ENCODE results near the gene FOXJ1. TPM values are rescaled to one million over a fixed set of nuclear protein-coding genes. Genes with fewer than 3 reads are reported as not detected.

Gene FOXJ1
- total RNA-seq, 1 experiment from 2014 or later: 4.0 TPM

- no CpG with 5 or more reads among the region's 10 CpGs for WGBS (ENCODE audit: extremely low coverage, insufficient read length, low lambda C conversion rate)
- Mint-ChIP-seq H3K27ac (no peak overlapping the region), H3K4me1 (peaks cover 14 to 18% of the 10 kb centered on the region in 2 experiments), H3K27me3 (ENCODE audit: low read depth) (no peaks in the 10 kb centered on the region; the same call in 1 of the 2 replicates), H3K36me3 (ENCODE audit: insufficient read depth in 1 of 3, low read depth in 3 of 3) (no peaks in the 10 kb centered on the region), H3K4me3 (no peak overlapping the region), H3K9me3 (no peaks in the 10 kb centered on the region)
- no peak overlapping the region for H2BK20ac ChIP-seq (ENCODE audit: low read depth, low read length, poor library complexity, severe bottlenecking)
- H2BK12ac ChIP-seq (ENCODE audit: insufficient read length, low read depth, low read length): no peak overlapping the region
- H3K4me2 ChIP-seq (ENCODE audit: insufficient read depth, insufficient read length, low read length): no peak overlapping the region
- H4K8ac ChIP-seq (replicated peaks; ENCODE audit: insufficient read length, low read depth, low read length): no peak overlapping the region
- no peak overlapping the region for H4K91ac ChIP-seq (ENCODE audit: insufficient read length, low read depth, low read length)
- H3K9ac ChIP-seq (ENCODE audit: extremely low read depth, insufficient read length, low read length): no peak overlapping the region
- H3K56ac ChIP-seq (ENCODE audit: insufficient read length, low read depth, low read length): no peak overlapping the region
- H3K14ac ChIP-seq (ENCODE audit: insufficient read depth, low read length): no peak overlapping the region; the same call in 1 of the 2 replicates
- no peak overlapping the region for H3K4ac ChIP-seq (ENCODE audit: low read depth, low read length)
- H3K27me3 ChIP-seq (ENCODE audit: insufficient read depth, low read length): no peaks in the 10 kb centered on the region
- no peaks in the 10 kb centered on the region for H4K20me1 ChIP-seq (ENCODE audit: control insufficient read depth, insufficient read depth, insufficient read length)
- H3T11ph ChIP-seq (ENCODE audit: low read length): no peak overlapping the region
- no peaks in the 10 kb centered on the region for H3K23me2 ChIP-seq (ENCODE audit: insufficient read length, low read depth, low read length, poor library complexity, severe bottlenecking)
- no peak overlapping the region for H2BK15ac ChIP-seq (ENCODE audit: low read depth, low read length)
- no peak overlapping the region for H2AFZ ChIP-seq (ENCODE audit: low read length)
- TF ChIP-seq CTCF (conservative IDR thresholded peaks at IDR 0.05): no peak
- H3K27ac ChIP-seq (ENCODE audit: insufficient read length, low read depth, low read length): no peak overlapping the region
- no peak overlapping the region for H3K23ac ChIP-seq (ENCODE audit: insufficient read length, low read depth, low read length)
- H2AK5ac ChIP-seq (ENCODE audit: insufficient read length, low read length): no peak overlapping the region
- H2BK5ac ChIP-seq (ENCODE audit: insufficient read length, low read length): no peak overlapping the region
- H3K4me1 ChIP-seq (ENCODE audit: insufficient read depth, low read length): no peaks in the 10 kb centered on the region; the same call in 1 of the 2 replicates
- no peak for DNase-seq
- H3K9me3 ChIP-seq (ENCODE audit: control insufficient read depth, low read depth, low read length): no peaks in the 10 kb centered on the region
- H3K79me1 ChIP-seq (ENCODE audit: insufficient read depth, low read depth, low read length, poor library complexity, severe bottlenecking): no peaks in the 10 kb centered on the region
- H2BK120ac ChIP-seq (ENCODE audit: low read depth, low read length, poor library complexity, severe bottlenecking): no peak overlapping the region
- no peaks in the 10 kb centered on the region for H3K79me2 ChIP-seq (ENCODE audit: insufficient read depth, low read length)
- H4K5ac ChIP-seq (ENCODE audit: insufficient read length, low read depth, low read length): no peak overlapping the region
- no peak overlapping the region for H3K18ac ChIP-seq (ENCODE audit: insufficient read length, low read depth, low read length)
Observed at GRCh38 chr17:76166906-76167305, 25.9 kb upstream of the FOXJ1 start.

Data from H9 (cell line).